GM12801 (cell line): ENCODE results near the gene MICB.

Source experiments
- TF ChIP-seq, protein P1 (sequence below): IDR thresholded peaks from one replicate; pipeline ENCODE4 v1.5.1; 2011; ENCODE audit warnings: control low read depth; ENCODE audit not compliant: insufficient read length; ENCODE audit errors: extremely low read depth

The MICB gene

DNA sequence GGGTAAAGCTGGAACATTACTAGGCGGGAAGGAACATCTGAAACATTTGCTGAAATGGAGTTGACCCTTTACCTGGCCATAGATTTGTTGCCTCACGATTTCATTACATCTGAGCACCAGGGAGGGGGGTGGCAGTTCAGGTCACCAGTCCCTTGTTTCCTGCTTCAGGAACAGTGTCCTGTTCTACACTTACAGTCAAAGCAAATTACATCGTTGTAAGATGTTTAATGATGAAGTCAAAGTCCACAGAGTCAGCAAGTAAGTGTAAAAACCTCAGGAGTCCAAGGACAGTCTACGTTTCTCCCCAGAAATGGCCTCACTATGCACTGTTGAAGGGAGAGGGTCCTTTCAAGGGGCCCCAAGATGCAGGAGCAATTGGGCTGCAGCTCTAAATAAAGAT is 8.9 kb upstream of the MICB start:
- TF ChIP-seq, protein P1, sequence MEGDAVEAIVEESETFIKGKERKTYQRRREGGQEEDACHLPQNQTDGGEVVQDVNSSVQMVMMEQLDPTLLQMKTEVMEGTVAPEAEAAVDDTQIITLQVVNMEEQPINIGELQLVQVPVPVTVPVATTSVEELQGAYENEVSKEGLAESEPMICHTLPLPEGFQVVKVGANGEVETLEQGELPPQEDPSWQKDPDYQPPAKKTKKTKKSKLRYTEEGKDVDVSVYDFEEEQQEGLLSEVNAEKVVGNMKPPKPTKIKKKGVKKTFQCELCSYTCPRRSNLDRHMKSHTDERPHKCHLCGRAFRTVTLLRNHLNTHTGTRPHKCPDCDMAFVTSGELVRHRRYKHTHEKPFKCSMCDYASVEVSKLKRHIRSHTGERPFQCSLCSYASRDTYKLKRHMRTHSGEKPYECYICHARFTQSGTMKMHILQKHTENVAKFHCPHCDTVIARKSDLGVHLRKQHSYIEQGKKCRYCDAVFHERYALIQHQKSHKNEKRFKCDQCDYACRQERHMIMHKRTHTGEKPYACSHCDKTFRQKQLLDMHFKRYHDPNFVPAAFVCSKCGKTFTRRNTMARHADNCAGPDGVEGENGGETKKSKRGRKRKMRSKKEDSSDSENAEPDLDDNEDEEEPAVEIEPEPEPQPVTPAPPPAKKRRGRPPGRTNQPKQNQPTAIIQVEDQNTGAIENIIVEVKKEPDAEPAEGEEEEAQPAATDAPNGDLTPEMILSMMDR = no peak

- TF ChIP-seq, protein P1 = no peak
These were observed 7.7 kb upstream of the MICB start for GRCh38 chr6:31490115-31490873.

DNA sequence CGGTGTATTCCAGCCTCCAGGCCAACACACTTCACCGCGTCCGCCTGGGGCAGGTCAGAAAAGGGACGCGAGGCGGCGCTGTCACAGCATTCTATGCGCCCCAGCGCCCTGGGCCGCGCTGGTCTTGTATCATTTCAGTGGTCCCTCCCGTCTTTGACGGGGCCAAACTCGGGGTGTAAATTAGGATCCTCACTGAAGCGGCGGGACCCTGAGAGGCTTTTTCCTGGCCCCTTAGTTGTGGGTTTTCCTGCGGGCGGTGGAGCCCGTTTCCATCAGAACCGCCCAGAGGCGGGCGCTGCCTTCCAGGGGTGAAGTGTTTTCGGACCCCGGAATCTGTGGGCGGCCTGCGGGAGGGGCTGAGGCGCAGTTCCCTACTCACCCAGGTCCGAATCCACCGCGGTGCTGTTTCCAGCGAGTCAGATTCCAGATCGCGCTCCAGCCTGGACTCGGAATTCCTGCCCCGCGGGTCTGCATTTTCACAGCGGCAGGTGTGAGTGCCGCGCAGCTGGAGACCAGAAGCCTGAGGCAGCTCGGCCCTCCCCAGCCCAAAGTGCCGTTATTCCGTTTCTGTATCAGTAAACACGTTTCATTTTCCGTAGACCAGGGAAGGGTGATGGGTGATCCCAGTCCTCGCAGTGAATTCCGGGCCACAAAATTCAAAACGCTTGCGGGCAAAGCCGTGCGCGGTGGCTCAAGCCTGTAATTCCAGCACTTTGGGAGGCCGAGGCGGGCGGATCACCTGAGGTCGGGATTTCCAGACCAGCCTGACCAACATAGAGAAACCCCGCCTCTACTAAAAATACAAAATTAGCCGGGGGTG is 3.9 kb upstream of the MICB start:
- TF ChIP-seq, protein P1 = peak; percentile 6

- TF ChIP-seq, protein P1 = no peak
These were observed 2.4 kb upstream of the MICB start for GRCh38 chr6:31495580-31495979.

DNA sequence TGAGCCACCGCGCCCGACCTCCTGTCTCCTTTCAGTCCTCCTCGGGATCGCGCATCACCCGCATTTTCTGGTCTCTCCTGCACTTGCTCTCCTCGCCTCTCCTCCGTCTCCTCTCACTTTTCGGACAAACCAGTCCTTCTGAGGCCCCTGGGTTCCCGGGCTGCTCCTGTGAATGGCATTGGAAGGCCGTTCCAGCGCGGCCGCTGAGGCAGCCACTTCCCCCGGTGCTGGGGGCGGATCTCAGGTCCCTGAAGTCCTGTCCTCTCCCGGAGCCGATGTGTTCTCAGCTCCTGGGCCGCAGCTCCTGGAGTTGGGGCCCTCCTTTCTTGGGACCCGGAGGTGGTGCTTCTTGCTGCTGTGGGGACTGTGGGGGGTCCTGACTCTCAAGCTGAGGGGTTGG is 803 bp downstream of the MICB start:
- TF ChIP-seq, protein P1 = no peak

DNA sequence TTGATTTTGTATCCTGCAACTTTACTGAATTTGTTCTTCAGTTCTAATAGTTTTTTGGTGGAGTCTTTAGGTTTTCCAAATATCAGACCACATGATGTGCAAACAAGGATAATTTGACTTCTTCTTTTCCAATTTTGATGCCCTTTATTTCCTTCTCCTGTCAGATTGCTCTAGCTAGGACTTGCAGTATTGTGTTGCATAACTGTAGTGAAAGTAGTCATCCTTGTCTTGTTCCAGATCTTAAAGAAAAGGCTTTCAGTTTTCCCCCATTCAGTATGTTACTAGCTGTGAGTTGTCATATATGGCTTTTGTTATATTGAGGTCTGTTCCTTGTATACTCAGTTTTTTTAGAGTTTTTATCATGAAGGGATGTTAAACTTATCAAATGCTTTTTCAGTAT is 4.6 kb downstream of the MICB start:
- TF ChIP-seq, protein P1 = no peak

DNA sequence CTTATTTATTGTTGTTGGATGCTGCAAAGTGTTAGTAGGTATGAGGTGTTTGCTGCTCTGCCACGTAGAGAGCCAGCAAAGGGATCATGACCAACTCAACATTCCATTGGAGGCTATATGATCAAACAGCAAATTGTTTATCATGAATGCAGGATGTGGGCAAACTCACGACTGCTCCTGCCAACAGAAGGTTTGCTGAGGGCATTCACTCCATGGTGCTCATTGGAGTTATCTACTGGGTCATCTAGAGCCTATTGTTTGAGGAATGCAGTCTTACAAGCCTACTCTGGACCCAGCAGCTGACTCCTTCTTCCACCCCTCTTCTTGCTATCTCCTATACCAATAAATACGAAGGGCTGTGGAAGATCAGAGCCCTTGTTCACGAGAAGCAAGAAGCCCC is 12.1 kb downstream of the MICB start:
- TF ChIP-seq, protein P1 = no peak
